ENCODE results near the gene AMELX.
A peak's percentile ranks its signal among the peaks of the same experiment; 100 is the strongest.

AMELX gene

DNA sequence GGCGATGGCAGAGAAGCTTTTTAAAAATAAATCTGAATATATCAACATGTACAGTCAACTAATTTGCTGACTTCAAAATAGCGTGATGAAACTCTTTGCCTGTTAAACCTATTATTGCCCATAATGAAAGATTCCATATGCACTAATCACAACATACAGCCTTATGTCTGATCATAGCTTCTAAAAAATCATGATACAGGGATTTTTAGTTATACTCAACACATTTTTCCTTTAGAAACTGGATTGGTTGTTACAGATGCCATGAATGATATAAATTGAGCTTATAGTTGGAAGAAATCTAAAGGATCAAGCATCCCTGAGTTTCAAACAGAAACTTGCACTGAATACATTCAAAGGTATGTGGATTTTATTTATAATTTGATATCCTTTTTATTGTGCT is at the start of gene AMELX:
TSS of gene AMELX (plus strand) at position 301 of the 400 bp plus-strand sequence. CDS start 1,376 bp downstream, outside the sequence.
- no peak for DNase-seq

GRCh38 chrX:11244636-11245035 is 48.6 kb upstream of the AMELX start:
- DNase-seq, result peak; percentile 22

- DNase-seq, result no peak
These were observed 38.6 kb upstream of the AMELX start for GRCh38 chrX:11254417-11255109.

GRCh38 chrX:11257290-11257689 is 35.9 kb upstream of the AMELX start:
- DNase-seq, result no peak

DNA sequence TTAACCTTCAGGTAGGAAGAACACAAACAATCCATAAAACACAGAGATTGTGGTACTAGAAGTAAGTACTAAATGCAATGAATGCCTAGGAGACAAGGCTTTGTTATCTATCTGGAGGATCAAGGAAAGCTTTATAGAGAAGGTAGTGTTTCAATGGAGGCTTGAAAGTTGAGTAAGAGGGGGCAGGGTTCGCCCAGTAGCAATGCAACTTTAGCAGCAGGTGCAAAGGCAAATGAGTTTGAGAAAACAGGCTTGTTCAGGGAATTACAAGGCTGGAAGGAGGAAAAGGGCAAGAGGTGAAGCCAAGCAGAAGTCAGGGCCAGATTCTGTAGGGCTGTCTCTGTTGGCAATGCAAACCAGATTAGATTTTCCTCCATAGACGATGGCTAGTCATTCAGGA is 35.5 kb upstream of the AMELX start:
- no peak for DNase-seq

DNA sequence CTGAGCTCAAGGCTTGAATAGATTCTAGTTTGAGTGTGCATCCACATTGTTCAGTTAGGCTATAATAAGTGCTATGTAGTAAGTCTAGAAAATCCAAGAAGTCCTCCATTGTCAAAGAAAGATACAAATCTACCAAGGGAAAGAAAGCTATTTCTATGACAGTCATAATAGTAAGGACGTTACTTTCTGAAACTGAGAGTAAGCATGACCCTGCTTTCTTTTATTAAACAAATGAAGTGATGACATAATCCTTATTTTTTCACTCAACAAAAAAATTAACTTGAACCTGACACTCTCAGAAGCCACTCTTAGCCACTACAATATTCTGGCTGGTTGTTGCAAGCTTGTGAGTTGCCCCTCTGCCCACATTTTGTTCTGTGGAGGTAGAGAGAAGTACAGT is 33.8 kb upstream of the AMELX start:
- no peak for DNase-seq

DNA sequence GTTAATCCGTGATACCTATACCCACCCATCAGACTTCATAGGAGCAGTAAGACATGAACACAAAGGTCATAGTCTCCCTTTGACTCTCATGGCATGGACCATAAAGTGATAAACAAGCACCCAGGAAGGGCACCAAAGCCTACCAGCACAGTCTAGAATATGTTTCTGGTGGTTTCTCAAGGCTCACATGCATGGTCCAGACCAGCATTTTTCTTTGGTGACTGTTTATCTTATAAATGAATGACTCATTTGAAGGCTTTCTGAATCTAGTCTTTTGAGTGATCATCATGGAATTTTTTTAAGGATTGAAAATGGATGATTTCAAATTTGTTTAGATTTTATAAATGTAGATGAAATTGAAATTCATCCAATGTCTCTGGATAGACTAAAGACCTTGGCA is 32.0 kb upstream of the AMELX start:
- DNase-seq, result peak; percentile 65

- no peak for DNase-seq
These were observed 28.3 kb upstream of the AMELX start for GRCh38 chrX:11264925-11265324.

DNA sequence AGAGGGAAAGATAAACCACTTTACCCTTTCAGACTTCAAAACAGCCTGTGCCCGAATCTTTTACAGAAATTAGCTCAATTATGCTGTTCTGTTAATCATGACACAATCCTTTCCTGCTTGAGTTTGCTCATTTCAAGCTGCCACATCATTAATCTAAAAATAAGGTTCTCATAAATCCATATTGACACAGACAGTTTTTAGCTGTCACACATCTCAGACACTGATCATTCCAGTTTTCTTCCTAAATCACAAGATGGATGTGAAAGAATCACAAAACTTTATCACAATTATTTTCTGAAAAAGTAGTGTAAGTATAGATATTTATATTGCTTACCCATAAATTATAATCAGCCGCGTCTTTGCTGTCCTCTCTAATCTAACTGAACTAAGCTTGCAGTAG is 27.9 kb upstream of the AMELX start:
- no peak for DNase-seq

DNA sequence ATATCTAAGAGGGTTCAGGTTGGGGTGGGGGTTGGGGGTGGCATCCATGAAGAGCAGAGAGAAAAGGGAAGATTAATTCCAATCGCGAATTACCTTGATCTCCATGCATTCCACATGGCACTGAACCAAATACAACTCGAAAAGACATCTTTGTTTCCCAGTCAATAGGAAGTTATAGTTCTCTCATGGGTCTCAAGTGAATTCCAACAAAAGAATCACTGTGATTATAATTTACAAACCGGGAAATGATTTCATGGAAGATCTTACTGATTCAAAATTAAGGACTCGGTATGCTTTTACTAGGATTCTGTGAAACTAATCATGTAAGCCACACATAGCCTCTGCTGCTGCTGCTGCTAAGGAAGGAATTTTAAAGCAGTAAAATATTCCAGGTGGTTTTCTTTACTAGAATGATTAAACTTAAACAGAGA is 26.6 kb upstream of the AMELX start:
- no peak for DNase-seq

DNA sequence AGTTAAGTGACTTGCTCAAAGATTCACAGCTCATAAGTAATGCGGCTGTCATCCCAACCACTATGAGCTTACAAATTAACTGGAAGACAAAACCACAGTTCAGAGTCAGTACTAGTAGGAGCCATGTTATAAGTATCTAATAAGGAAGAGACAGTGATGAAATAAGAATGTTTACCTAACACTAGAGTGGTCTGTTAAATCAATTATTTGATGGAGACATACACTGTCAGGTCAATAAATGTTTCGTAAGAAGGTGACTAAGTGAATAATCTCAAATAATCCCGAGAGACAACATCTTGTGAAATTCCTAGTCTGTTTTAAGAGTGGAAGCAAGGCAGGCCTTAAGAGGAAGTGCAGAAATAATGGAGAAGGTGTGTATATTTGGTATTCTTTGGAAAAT is 25.8 kb upstream of the AMELX start:
- DNase-seq, result peak; percentile 36

DNA sequence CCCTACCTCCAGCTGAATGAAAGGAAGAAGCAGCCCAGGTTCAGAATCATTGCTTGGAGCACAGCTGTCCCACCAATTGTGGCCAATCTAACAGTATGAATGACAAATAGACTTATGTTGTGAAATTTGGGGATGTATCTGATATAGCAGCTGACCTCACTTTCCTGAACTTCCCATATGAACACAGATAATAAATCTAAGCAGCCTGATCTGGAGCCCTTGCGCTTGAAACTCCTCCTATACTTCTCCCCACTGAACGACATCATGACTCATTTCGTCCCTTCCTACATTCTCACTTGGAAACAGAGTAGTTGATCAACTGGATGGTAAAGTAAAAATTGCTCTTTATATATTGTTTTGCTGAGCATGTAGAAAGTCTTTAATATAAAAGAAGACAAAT is 24.2 kb upstream of the AMELX start:
- DNase-seq, result peak; percentile 3

- no peak for DNase-seq
These were observed 23.2 kb upstream of the AMELX start for GRCh38 chrX:11269996-11270395.

- peak; percentile 15 for DNase-seq
These were observed 20.9 kb upstream of the AMELX start for GRCh38 chrX:11272290-11272689.

GRCh38 chrX:11272863-11273262 is 20.4 kb upstream of the AMELX start:
- no peak for DNase-seq

DNA sequence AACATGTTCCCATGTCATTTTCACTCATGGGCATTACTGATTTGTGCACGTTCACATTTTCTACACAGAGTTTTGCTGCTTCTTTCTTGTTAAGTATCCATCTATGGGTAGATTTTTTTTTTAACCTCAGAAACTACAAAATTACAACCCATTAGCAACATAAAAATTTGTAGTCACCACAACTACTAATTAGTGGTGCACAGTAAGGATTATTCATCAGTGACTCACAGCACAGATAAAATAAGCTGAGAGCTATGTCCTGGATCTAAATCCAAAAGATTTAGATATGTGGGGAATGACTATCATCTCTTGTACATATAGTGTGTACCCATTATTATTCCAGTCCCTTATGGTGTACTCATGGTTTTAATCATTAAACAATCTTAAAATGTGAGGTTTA is 19.7 kb upstream of the AMELX start:
- DNase-seq, result peak; percentile 71

DNA sequence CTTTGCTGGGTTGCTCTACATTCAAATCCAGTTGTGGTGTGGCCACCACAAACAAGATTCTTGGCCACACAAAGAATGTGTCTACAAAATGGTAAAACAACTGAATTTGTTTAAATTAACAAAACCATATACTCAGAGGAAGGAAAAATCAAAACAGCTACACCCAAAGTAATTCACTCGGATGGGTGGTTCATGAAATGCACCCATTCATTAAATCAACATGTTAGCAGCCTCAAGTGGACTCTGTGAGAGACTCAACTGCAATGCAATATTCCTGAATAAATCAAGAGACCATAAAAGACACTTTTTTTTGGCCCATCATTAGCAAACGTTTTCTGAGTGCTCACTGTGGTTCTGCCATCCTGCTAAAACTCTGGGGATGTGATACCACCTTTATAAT is 11.2 kb upstream of the AMELX start:
- no peak for DNase-seq

- DNase-seq, result no peak
These were observed 7.6 kb upstream of the AMELX start for GRCh38 chrX:11285651-11286050.

- no peak for DNase-seq
These were observed 5.7 kb upstream of the AMELX start for GRCh38 chrX:11287505-11287904.

DNA sequence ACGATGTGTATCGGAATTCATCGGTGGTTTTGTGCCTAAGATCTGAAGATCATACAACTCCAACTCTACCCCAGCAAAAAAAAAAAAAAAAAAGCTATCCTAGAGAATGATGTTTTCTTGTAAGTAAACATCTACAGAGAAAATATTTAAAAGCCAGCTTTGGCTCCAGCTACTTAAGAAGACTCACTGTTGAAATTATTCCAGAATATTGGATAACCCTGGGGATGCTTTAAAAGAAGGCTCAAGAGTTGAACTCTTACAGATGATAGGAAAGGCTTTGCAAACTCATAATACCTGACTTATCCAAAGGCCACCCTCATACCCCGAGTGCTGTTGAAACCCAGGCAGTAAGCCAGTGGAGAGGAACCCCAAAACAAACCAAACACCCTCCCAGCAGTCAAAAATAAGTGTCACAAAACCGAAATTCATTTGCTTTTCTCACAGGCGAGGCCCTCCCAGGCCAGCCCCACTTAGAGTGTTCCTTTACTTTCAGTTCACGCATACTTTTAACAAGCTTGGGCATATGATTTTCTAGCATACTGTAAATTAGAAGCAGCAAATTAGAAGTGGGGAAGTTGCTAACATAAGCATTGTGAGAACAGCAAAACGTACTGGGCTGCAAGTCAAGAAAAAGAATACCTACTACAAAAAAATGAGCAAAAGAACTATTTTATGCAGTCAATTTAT is 2.7 kb upstream of the AMELX start:
- no peak for DNase-seq

GRCh38 chrX:11296051-11296450 is 2.8 kb downstream of the AMELX start:
- DNase-seq, result no peak

- DNase-seq, result no peak
These were observed 5.4 kb downstream of the AMELX start for GRCh38 chrX:11298600-11298999.

GRCh38 chrX:11304829-11305228 is 11.6 kb downstream of the AMELX start:
- no peak for DNase-seq

- DNase-seq, result no peak
These were observed 12.4 kb downstream of the AMELX start for GRCh38 chrX:11305641-11306040.

GRCh38 chrX:11309220-11309619 is 16.0 kb downstream of the AMELX start:
- peak; percentile 3 for DNase-seq
